Measurements from ENCODE around the gene CDH4. TPM values are rescaled to one million over a fixed set of nuclear protein-coding genes. Genes with fewer than 3 reads are reported as not detected.

Gene CDH4
- total and polyA plus RNA-seq, 2 of the 4 experiments (the other 2 are of a cell fraction) = 1.6 to 3.5 TPM

- H2BK120ac ChIP-seq (ENCODE audit: low read depth, low read length) = no peak overlapping the region
- POLR2A ChIA-PET (ENCODE audit: unreplicated experiment) = no interaction called here
- in situ Hi-C loops (cut with MboI; ENCODE audit: low sequenced_read_pairs) (no loop called here), dilution Hi-C loops (cut with HindIII; ENCODE audit: low sequenced_read_pairs, unreplicated experiment) (no loop called here), intact Hi-C loops (cut with micrococcal nuclease) (no loop called here)
- H4K5ac ChIP-seq (ENCODE audit: low read depth, low read length) = no peak overlapping the region
- DNase-seq (no peak), ATAC-seq (ENCODE audit: low read depth) (no peak)
- no peaks in the 10 kb centered on the region for H3K79me1 ChIP-seq (ENCODE audit: low read depth in 1 of 2, low read length in 2 of 2)
- CTCF ChIA-PET = no interaction called here
- no peaks in the 10 kb centered on the region for H4K20me1 ChIP-seq (ENCODE audit: insufficient read depth, low read length)
- no peaks in the 10 kb centered on the region for H3K4me1 ChIP-seq (ENCODE audit: control insufficient read depth, insufficient read depth, low read length)
- H3K9me3 ChIP-seq (ENCODE audit: control insufficient read depth, insufficient read depth, low read length) = peaks cover 3% of the 10 kb centered on the region
- no peaks in the 10 kb centered on the region for H3K36me3 ChIP-seq (ENCODE audit: control insufficient read depth, insufficient read depth, low read length)
- no peak overlapping the region for H3K23ac ChIP-seq (ENCODE audit: low read depth, low read length)
- no peak overlapping the region for H2AK5ac ChIP-seq (ENCODE audit: low read depth, low read length)
- no peak overlapping the region for H3K56ac ChIP-seq (ENCODE audit: extremely low read depth, insufficient read depth, low read length)
- H2BK5ac ChIP-seq (ENCODE audit: low read depth, low read length, poor library complexity, severe bottlenecking) = no peak overlapping the region
- H4K8ac ChIP-seq (ENCODE audit: low read depth in 2 of 2, low read length in 2 of 2) = no peak overlapping the region
- H2AFZ ChIP-seq (replicated peaks; ENCODE audit: low read length, poor library complexity) = no peak overlapping the region
- no peak overlapping the region for H3K4me3 ChIP-seq (ENCODE audit: insufficient read depth, low read depth, low read length)
- H3K9me1 ChIP-seq (ENCODE audit: insufficient read depth, low read length) = no peaks in the 10 kb centered on the region
- H2BK15ac ChIP-seq (ENCODE audit: low read depth, low read length) = no peak overlapping the region
- TF ChIP-seq RCOR1 (IDR thresholded peaks at IDR 0.05; ENCODE audit: insufficient replicate concordance, low read length) = no peak
- TF ChIP-seq MXI1 (IDR thresholded peaks at IDR 0.05; ENCODE audit: borderline replicate concordance, low read depth, low read length) = no peak
- no peak for TF ChIP-seq FOS (IDR thresholded peaks at IDR 0.05; ENCODE audit: low read depth, low read length)
- no peak for TF ChIP-seq USF2 (IDR thresholded peaks at IDR 0.05; ENCODE audit: low read depth, low read length)
- TF ChIP-seq MAZ (IDR thresholded peaks at IDR 0.05; ENCODE audit: borderline replicate concordance, low read depth, low read length) = no peak
- TF ChIP-seq BHLHE40 (IDR thresholded peaks at IDR 0.05; ENCODE audit: low read depth, low read length) = no peak
- TF ChIP-seq ELK1 (IDR thresholded peaks at IDR 0.05; ENCODE audit: borderline replicate concordance, low read depth, low read length) = no peak
- no peak for TF ChIP-seq CEBPB (IDR thresholded peaks at IDR 0.05; ENCODE audit: low read depth, low read length)
- TF ChIP-seq SMC3 (IDR thresholded peaks at IDR 0.05; ENCODE audit: low read depth, low read length) = no peak
- TF ChIP-seq CHD1 (IDR thresholded peaks at IDR 0.05; ENCODE audit: low read depth, low read length) = no peak
- no peak for TF ChIP-seq CTCF (conservative IDR thresholded peaks at IDR 0.05; ENCODE audit: low read depth, low read length)
- TF ChIP-seq NFE2L2 (IDR thresholded peaks at IDR 0.05; ENCODE audit: low read depth, low read length) = no peak
- no peak for TF ChIP-seq RAD21 (IDR thresholded peaks at IDR 0.05; ENCODE audit: low read length)
- no peak for TF ChIP-seq MAFK (IDR thresholded peaks at IDR 0.05; ENCODE audit: low read depth, low read length)
- no peak for TF ChIP-seq RFX5 (IDR thresholded peaks at IDR 0.05; ENCODE audit: low read depth, low read length)
- no peak for TF ChIP-seq POLR2A (IDR thresholded peaks at IDR 0.05; ENCODE audit: low read depth, low read length)
- peaks cover 12% of the 10 kb centered on the region for H3K27me3 ChIP-seq (ENCODE audit: control insufficient read depth, insufficient read depth, low read length)
- no peak overlapping the region for H3K18ac ChIP-seq (ENCODE audit: low read depth, low read length)
- H3K9ac ChIP-seq (ENCODE audit: low read depth, low read length) = no peak overlapping the region
- no TSS peak for BruUV-seq (replicated peaks)
- WGBS, 2 experiments (ENCODE audit: extremely low coverage in 2 of 2, insufficient read length in 1 of 2) = 93% methylated on average over 3 of the region's 7 CpGs; no CpG with 5 or more reads in 1 of the 2 experiments
- H2AK9ac ChIP-seq (replicated peaks; ENCODE audit: low read depth, low read length, poor library complexity) = no peak overlapping the region
- H4K91ac ChIP-seq (ENCODE audit: insufficient read depth, low read depth, low read length) = no peak overlapping the region
- no peak overlapping the region for H3K4ac ChIP-seq (ENCODE audit: low read depth, low read length)
- no peak overlapping the region for H2BK20ac ChIP-seq (ENCODE audit: low read depth, low read length)
- no peak overlapping the region for H3K4me2 ChIP-seq (ENCODE audit: low read depth, low read length)
- H3K14ac ChIP-seq (replicated peaks; ENCODE audit: low read depth, low read length) = no peak overlapping the region
- no peak overlapping the region for H3K27ac ChIP-seq (ENCODE audit: insufficient read depth, low read length)
Observed at GRCh38 chr20:61579908-61580307, 327.8 kb downstream of the CDH4 start.

Measured in IMR-90 (cell line).